Spleen (tissue), 11 donors: ENCODE data around the gene AP2S1. TPM values are rescaled to one million over a fixed set of nuclear protein-coding genes. Genes with fewer than 3 reads are reported as not detected.

ENCODE experiments used
- DNase-seq: peaks from one replicate; pipeline ENCODE4 v3.0.0-alpha.2; 2020
- H3K27ac ChIP-seq, 8 donors: fragments of 200-600 bp; sonication (generic) in 7 of 8; 1 replicate in 4 of 8; 2 replicates in 4 of 8; pipeline versions ENCODE4 v1.5.0 to v1.8.0; 2016 to 2021; ENCODE audit warnings: inconsistent platforms in 4 of 8, mild to moderate bottlenecking in 4 of 8, moderate library complexity in 1 of 8
- H3K27me3 ChIP-seq, 7 donors: fragments of 200-600 bp; sonication (generic) in 6 of 7; replicated peaks in 1 of 7; 1 replicate in 4 of 7; 2 replicates in 3 of 7; pipeline versions ENCODE4 v1.5.0 to v1.8.0; 2016 to 2021; ENCODE audit warnings: inconsistent platforms in 3 of 7, mild to moderate bottlenecking in 1 of 7
- H3K36me3 ChIP-seq, 6 donors: fragments of 200-600 bp; sonication (generic) in 5 of 6; 1 replicate in 4 of 6; 2 replicates in 2 of 6; pipeline versions ENCODE4 v1.5.0 to v1.8.0; 2016 to 2021; ENCODE audit warnings: inconsistent platforms in 2 of 6
- H3K4me1 ChIP-seq, 6 donors: fragments of 200-600 bp; sonication (generic) in 5 of 6; 1 replicate in 3 of 6; 2 replicates in 3 of 6; pipeline versions ENCODE4 v1.5.0 to v1.8.0; 2016 to 2021; ENCODE audit warnings: inconsistent platforms in 3 of 6
- H3K4me3 ChIP-seq, 8 donors: fragments of 200-600 bp; sonication (generic) in 7 of 8; 1 replicate in 4 of 8; 2 replicates in 4 of 8; pipeline versions ENCODE4 v1.5.0 to v1.8.0; 2016 to 2021; ENCODE audit warnings: inconsistent platforms in 4 of 8, mild to moderate bottlenecking in 4 of 8, moderate library complexity in 2 of 8
- H3K9me3 ChIP-seq, 8 donors: fragments of 200-600 bp; sonication (generic) in 7 of 8; 1 replicate in 4 of 8; 2 replicates in 4 of 8; pipeline versions ENCODE4 v1.5.0 to v1.8.0; 2016 to 2021; ENCODE audit warnings: inconsistent platforms in 4 of 8
- POLR2A ChIP-seq, 3 donors: fragments of 450-650 bp; IDR thresholded peaks; one replicate each; pipeline ENCODE4 v1.5.1; 2017; ENCODE audit warnings: antibody characterized with exemption in 3 of 3, mild to moderate bottlenecking in 1 of 3
- POLR2AphosphoS5 ChIP-seq, 3 donors: sonication (generic); formaldehyde crosslinking; IDR thresholded peaks; one replicate each; pipeline ENCODE4 v1.5.1; 2017; ENCODE audit warnings: antibody characterized with exemption in 3 of 3
- WGBS, 5 donors: extraction: QIAGEN DNeasy Blood & Tissue Kit in 3 of 5; methylation state at CpG; one replicate each; pipeline versions ENCODE4 v1.1.5 to v1.1.7; 2013 to 2018; 5-methylcytosine and 5-hydroxymethylcytosine counted together
- intact Hi-C: fragments of 100-400 bp; cut with DNase I; formaldehyde crosslinking; loops from one replicate; pipeline ENCODE4 v1.15.0; 2023; ENCODE audit warnings: low total_unique reads
- polyA plus RNA-seq, 3 donors: library from polyadenylated mRNA; stranded (reverse); fragments of 200-250 nt; gene quantifications; one replicate each; pipeline ENCODE4 v1.2.1, GENCODE V29; 2013
- total RNA-seq, 7 donors: library from RNA; depleted of rRNA in 3 of 7; stranded (reverse); fragments of >200 nt in 3 of 7; fragmentation: NEBNext Ultra II Directional in 4 of 7; extraction: Animal tissue kit (Norgen Biotek cat#: 25700) in 4 of 7; gene quantifications; one replicate each; pipeline versions ENCODE4 v1.1.0 to v1.2.1, GENCODE V29; 2016 to 2021
- TF ChIP-seq, protein P1 (sequence below), 11 experiments: fragments of 200-600 bp in 7 of 11; fragments of 450-650 bp in 4 of 11; sonication (generic) in 4 of 11; IDR thresholded peaks in 8 of 11; conservative IDR thresholded peaks in 3 of 11; 1 replicate in 7 of 11; 2 replicates in 4 of 11; pipeline versions ENCODE4 v1.4.0 to v1.8.0; 2016 to 2021; ENCODE audit warnings: antibody characterized with exemption in 11 of 11, inconsistent platforms in 4 of 11, mild to moderate bottlenecking in 1 of 11
- donor health status: healthy with polysubstance abuse.
- donor health status: DM: no; HTN: no; CAD: no; lungs with moderate emphysema.
- donor health status: DM: no; HTN: no; CAD: no.
- donor health status: Bipolar disorder and iron deficiency.
- donor health status: healthy.
- donor health status: DM: no; HTN: no; CAD: no.
- donor health status: DM: yes; HTN: yes; CAD: no.

Gene AP2S1
- total and polyA plus RNA-seq, 10 donors = 58.0 to 145 (median 110) TPM

DNA sequence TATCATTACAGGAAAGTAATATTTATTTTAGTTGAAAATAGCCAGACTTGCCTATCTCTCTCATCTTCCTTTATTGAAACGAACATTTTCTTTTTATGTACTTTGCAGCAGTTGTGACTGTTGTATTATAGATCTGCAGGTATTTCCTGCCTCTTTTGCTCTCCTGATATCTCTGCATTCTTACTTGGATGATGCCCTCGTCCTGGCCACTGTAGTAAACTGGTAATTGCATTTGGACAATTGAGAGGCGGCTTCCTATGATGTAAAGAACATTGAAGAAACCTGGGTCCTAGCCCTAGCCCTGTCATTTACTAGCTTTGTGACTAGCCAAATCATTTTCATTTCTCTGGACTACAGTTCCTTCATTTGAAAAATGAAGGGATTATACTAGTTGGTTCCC is 16.5 kb upstream of the AP2S1 start:
- DNase-seq = no peak
- H3K4me1 ChIP-seq = peaks cover 21 to 89% (median 50%) of the 10 kb centered on the region in 6 donors
- no peaks in the 10 kb centered on the region for H3K27me3 ChIP-seq
- WGBS, 5 donors = 46 to 56% (median 53%) methylated on average over 3 of the region's 3 CpGs
- H3K36me3 ChIP-seq = peaks cover 0 to 6% (median 0%) of the 10 kb centered on the region in 6 donors
- H3K9me3 ChIP-seq = no peaks in the 10 kb centered on the region
- peak overlapping the region in 2 of 8 donors; percentile 22 to 33 for H3K27ac ChIP-seq
- H3K4me3 ChIP-seq = no peak overlapping the region
- intact Hi-C loops = no loop called here
- TF ChIP-seq, protein P1, sequence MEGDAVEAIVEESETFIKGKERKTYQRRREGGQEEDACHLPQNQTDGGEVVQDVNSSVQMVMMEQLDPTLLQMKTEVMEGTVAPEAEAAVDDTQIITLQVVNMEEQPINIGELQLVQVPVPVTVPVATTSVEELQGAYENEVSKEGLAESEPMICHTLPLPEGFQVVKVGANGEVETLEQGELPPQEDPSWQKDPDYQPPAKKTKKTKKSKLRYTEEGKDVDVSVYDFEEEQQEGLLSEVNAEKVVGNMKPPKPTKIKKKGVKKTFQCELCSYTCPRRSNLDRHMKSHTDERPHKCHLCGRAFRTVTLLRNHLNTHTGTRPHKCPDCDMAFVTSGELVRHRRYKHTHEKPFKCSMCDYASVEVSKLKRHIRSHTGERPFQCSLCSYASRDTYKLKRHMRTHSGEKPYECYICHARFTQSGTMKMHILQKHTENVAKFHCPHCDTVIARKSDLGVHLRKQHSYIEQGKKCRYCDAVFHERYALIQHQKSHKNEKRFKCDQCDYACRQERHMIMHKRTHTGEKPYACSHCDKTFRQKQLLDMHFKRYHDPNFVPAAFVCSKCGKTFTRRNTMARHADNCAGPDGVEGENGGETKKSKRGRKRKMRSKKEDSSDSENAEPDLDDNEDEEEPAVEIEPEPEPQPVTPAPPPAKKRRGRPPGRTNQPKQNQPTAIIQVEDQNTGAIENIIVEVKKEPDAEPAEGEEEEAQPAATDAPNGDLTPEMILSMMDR (IDR thresholded peaks at IDR 0.05 in 8 of 11, conservative IDR thresholded peaks at IDR 0.05 in 3 of 11) = no peak
- no peak for TF ChIP-seq POLR2A (IDR thresholded peaks at IDR 0.05)
- TF ChIP-seq POLR2AphosphoS5 (IDR thresholded peaks at IDR 0.05) = no peak

DNA sequence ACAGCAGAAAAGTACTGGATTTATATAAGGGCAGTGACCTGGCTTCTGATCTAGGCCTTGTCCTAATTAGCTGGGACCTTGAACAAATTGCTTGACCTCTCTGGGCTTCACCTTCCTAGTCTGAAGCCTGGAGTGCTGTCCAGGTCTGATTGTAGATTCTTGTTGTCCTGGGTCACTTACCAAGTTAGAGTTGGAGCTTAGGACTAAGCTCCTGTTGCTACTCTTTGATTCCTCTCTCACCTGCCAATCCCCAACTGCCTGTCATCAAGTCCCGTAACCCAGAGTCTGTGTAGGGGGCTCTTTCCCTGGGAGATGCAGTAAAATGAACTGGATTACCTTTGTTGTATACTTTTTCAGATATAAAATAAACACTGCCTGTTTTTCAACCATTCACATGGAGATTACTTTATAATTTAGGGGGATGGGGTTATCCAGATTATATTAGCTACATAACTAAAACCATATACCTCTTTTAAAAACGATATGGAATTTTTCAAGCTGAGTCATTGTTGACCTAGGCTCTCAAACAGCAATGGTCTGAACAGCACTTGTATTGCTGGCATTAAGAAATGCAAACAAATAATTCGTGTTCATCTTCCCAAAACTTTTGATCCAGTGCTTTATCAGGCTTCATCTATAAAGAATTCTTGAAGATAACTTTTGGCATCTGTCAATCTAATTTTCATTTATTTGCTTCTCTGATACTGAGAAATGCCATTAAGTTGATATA is 15.9 kb upstream of the AP2S1 start:
- H3K9me3 ChIP-seq = no peaks in the 10 kb centered on the region
- H3K27me3 ChIP-seq = no peaks in the 10 kb centered on the region
- H3K36me3 ChIP-seq = peaks cover 0 to 6% (median 0%) of the 10 kb centered on the region in 6 donors
- peak overlapping the region in 2 of 8 donors; percentile 22 to 33 for H3K27ac ChIP-seq
- no peak for TF ChIP-seq POLR2AphosphoS5 (IDR thresholded peaks at IDR 0.05)
- TF ChIP-seq, protein P1 (IDR thresholded peaks at IDR 0.05 in 8 of 11, conservative IDR thresholded peaks at IDR 0.05 in 3 of 11) = no peak
- no peak for TF ChIP-seq POLR2A (IDR thresholded peaks at IDR 0.05)
- WGBS, 5 donors = 45 to 56% (median 50%) methylated on average over 3 of the region's 3 CpGs
- H3K4me1 ChIP-seq = peaks cover 25 to 95% (median 56%) of the 10 kb centered on the region in 6 donors
- no peak for DNase-seq
- intact Hi-C loops = no loop called here
- no peak overlapping the region for H3K4me3 ChIP-seq

DNA sequence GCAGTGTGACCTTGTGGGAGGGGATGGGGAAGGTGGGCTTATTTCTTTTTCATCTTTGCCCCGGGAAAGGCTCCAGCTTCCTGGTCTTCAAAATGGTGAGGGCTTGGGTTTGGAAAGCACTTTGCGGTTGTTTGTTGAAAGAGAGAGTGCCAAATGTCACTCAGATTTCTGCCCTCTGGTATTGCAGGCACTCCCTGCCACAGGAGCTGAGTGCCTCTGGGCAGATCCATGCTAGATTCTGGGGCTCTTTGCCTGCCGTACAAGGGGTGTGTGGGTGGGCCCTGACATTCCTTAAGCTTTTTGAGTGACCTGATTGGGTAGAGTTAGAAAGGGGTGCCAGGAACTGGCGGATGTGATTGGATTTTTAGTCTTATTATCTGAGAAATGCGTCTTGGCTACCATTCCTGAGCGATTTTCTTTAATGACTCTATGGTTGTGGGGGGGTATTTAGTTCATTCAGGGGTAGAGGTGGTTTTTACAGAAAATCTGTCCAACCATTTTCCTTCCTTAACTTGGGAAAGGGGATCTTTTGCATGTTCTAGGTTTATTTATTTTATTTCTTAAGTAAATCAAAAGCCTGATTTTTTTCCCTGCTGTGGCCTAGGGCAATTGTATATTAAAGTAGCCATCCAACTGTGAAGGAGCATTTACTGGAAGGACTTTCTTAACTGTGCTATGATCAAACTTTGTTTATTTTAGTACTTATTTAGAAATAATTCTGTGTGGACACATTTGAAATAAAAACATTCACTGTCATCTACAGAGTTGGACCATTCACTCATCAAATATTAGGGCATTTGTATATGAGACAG is 13.4 kb upstream of the AP2S1 start:
- TF ChIP-seq POLR2AphosphoS5 (IDR thresholded peaks at IDR 0.05) = no peak
- TF ChIP-seq, protein P1 (IDR thresholded peaks at IDR 0.05 in 8 of 11, conservative IDR thresholded peaks at IDR 0.05 in 3 of 11) = no peak
- no peak for TF ChIP-seq POLR2A (IDR thresholded peaks at IDR 0.05)
- peaks cover 0 to 6% (median 0%) of the 10 kb centered on the region in 6 donors for H3K36me3 ChIP-seq
- H3K9me3 ChIP-seq = no peaks in the 10 kb centered on the region
- H3K4me3 ChIP-seq = peak overlapping the region in 2 of 8 donors; percentile 91 to 94
- no peak for DNase-seq
- peak overlapping the region in 5 of 8 donors; percentile 14 to 99 (median 98) for H3K27ac ChIP-seq
- H3K27me3 ChIP-seq = no peaks in the 10 kb centered on the region
- 66 to 82% (median 77%) methylated on average over 6 of the region's 6 CpGs for WGBS, 5 donors
- intact Hi-C loops = loop anchor here (5.0 kb wide), 1 partner anchor 123 kb away; no protein-coding TSS in a partner anchor
- peaks cover 29 to 88% (median 67%) of the 10 kb centered on the region in 6 donors for H3K4me1 ChIP-seq
